Ishikawa (cell line): ENCODE results near the gene REN.

Source experiments
- CEBPB ChIP-seq: IDR thresholded peaks from 2 replicates; pipeline ENCODE4 v1.6.1; 2012
- CREB1 ChIP-seq: IDR thresholded peaks from 2 replicates; pipeline ENCODE4 v1.6.1; 2012; ENCODE audit warnings: low read depth
- EGR1 ChIP-seq: IDR thresholded peaks from 2 replicates; pipeline ENCODE4 v1.6.1; 2012
- EP300 ChIP-seq: IDR thresholded peaks from 2 replicates; pipeline ENCODE4 v1.6.1; 2012; ENCODE audit warnings: borderline replicate concordance
- NFIC ChIP-seq: IDR thresholded peaks from 2 replicates; pipeline ENCODE4 v1.6.1; 2012
- RAD21 ChIP-seq: IDR thresholded peaks from 2 replicates; pipeline ENCODE4 v1.6.1; 2012; ENCODE audit warnings: low read depth
- TAF1 ChIP-seq: IDR thresholded peaks from 2 replicates; pipeline ENCODE4 v1.6.1; 2012; ENCODE audit warnings: low read depth, mild to moderate bottlenecking
- TCF12 ChIP-seq: IDR thresholded peaks from 2 replicates; pipeline ENCODE4 v1.6.1; 2012; ENCODE audit warnings: low read depth
- TEAD4 ChIP-seq: IDR thresholded peaks from 2 replicates; pipeline ENCODE4 v1.6.1; 2012
- USF1 ChIP-seq: IDR thresholded peaks from 2 replicates; pipeline ENCODE4 v1.6.1; 2012
- YY1 ChIP-seq: IDR thresholded peaks from 2 replicates; pipeline ENCODE4 v1.6.1; 2012; ENCODE audit warnings: low read depth
- ZBTB7A ChIP-seq: IDR thresholded peaks from 2 replicates; pipeline ENCODE4 v1.6.1; 2012; ENCODE audit warnings: low read depth
- TF ChIP-seq, protein P1 (sequence below): IDR thresholded peaks from 2 replicates; pipeline ENCODE4 v1.6.1; 2012
- TF ChIP-seq, protein P2 (sequence below): IDR thresholded peaks from 2 replicates; pipeline ENCODE4 v1.6.1; 2012; ENCODE audit warnings: low read depth, mild to moderate bottlenecking

- TF ChIP-seq RAD21 (no peak), TEAD4 (no peak), ZBTB7A (no peak), YY1 (no peak), EP300 (no peak), USF1 (no peak), NFIC (no peak), TAF1 (no peak), CEBPB (no peak), CREB1 (no peak), EGR1 (no peak), TCF12 (no peak)
- TF ChIP-seq, protein P1, sequence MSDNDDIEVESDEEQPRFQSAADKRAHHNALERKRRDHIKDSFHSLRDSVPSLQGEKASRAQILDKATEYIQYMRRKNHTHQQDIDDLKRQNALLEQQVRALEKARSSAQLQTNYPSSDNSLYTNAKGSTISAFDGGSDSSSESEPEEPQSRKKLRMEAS = no peak
- TF ChIP-seq, protein P2, sequence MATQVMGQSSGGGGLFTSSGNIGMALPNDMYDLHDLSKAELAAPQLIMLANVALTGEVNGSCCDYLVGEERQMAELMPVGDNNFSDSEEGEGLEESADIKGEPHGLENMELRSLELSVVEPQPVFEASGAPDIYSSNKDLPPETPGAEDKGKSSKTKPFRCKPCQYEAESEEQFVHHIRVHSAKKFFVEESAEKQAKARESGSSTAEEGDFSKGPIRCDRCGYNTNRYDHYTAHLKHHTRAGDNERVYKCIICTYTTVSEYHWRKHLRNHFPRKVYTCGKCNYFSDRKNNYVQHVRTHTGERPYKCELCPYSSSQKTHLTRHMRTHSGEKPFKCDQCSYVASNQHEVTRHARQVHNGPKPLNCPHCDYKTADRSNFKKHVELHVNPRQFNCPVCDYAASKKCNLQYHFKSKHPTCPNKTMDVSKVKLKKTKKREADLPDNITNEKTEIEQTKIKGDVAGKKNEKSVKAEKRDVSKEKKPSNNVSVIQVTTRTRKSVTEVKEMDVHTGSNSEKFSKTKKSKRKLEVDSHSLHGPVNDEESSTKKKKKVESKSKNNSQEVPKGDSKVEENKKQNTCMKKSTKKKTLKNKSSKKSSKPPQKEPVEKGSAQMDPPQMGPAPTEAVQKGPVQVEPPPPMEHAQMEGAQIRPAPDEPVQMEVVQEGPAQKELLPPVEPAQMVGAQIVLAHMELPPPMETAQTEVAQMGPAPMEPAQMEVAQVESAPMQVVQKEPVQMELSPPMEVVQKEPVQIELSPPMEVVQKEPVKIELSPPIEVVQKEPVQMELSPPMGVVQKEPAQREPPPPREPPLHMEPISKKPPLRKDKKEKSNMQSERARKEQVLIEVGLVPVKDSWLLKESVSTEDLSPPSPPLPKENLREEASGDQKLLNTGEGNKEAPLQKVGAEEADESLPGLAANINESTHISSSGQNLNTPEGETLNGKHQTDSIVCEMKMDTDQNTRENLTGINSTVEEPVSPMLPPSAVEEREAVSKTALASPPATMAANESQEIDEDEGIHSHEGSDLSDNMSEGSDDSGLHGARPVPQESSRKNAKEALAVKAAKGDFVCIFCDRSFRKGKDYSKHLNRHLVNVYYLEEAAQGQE = no peak
Measured at GRCh38 chr1:204174958-204175357, 8.8 kb upstream of the REN start.
